Endometrium (tissue), 2 donors: ENCODE measurements around the gene RNF213.
A peak's percentile ranks its signal among the peaks of the same experiment; 100 is the strongest.
"Not testable (repeated sequence)": the region's sequence is repeated elsewhere in the genome, so short reads cannot be mapped to it uniquely, and the experiment has no call there.

Experiments used
- FAIRE-seq: peaks from 2 replicates; lab custom pipeline; 2012; peaks lifted over from hg19 to GRCh38; lab: Jason Lieb, UNC
- donor health status: control.
- donor health status: control.

Gene RNF213

DNA sequence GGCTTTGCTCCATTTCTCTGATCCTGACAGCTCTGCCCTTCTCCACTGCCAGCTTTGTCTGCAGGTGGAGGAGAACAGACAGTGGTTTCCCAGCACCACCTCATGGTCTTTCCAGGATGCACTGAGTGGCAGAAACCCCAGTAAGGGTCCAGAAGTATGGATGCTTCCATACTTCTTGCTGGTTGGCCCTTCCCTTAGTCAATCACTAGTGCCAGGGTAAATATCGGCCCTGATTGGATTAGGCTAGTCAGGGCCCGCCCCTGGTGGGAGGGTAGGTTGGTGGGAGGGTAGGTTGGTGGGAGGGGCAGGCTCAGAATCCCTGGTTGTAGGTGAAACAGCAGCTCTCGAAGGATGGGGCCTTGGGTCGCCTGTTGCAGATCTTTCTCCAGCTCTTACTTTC lies 10.2 kb downstream of the RNF213 start:
- no peak for FAIRE-seq

DNA sequence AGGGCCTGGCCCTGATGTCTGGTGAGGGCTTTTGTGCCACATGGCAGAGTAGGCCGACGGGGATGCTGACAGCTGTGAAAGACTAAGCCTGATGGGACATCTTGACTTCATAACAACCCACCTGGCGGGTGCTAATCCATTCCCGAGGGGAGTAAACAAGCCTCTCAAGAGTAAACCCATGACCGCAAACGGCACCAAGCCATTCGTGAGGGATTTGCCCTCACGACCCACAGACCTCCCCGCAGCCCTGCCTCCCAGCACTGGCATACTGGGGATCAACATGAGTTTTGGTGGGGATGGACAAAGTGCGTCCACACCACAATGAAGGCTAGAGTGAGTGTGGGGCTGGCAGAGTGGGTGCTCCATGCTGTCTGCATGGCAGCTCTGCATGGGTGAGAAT lies 11.7 kb downstream of the RNF213 start:
- no peak for FAIRE-seq

DNA sequence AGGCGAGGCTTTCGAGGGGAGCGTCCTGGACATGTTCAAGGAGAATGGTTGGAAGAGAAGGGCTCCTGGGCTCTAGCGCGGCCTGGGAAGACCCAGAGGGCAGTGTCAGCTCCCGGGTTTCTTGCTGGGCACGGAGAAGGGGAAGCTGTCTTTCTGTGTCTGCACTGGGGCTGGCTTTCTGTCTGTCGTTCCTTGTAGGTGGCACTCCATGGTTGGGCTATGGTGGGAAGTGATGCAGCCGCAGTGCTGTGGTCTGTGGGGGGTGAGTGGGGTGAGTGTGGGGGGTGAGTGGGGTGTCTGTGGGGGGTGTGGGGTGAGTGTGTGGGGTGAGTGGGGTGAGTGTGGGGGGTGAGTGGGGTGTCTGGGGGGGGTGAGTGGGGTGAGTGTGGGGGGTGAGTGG lies 13.7 kb downstream of the RNF213 start:
- no peak for FAIRE-seq

DNA sequence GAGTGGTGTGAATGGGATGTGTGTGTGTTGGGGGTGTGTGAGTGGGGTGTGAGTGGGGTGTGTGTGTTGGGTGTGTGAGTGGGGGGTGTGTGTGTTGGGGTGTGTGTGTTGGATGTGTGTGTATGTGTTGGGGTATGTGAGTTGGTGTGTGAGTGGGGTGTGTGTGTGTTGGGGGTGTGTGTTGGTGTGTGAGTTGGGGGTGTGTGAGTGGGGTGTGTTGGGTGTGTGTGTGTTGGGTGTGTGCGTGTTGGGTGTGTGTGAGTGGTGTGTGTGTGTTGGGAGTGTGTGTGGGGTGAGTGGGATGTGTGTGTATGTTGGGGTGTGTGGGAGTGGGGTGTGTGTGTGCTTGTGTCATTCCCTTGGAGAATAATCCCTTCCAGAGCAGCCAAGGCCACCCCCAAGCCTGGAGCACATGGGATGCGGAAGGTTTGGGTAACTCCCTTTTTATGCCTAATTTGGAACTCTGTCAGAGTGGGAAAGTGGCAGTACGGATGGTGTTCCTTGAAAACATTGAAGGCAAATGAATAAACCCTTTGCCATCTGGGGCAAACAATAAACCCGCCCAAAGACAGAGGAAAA lies 14.3 kb downstream of the RNF213 start:
- FAIRE-seq: no peak

DNA sequence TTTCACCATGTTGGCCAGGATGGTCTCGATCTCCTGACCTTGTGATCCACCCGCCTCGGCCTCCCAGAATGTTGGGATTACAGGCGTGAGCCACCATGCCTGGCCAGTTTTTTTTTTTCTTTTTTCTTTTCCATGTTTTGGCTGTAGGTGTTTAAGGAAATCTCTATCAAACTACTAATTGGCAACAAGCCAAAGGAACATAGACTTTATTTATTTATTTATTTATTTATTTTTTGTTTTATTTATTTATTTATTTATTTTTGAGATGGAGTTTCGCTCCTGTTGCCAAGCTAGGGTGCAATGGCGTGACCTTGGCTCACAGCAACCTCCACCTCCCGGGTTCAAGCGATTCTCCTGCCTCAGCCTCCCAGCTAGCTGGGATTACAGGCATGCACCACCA lies 15.2 kb downstream of the RNF213 start:
- not testable (repeated sequence) for FAIRE-seq

DNA sequence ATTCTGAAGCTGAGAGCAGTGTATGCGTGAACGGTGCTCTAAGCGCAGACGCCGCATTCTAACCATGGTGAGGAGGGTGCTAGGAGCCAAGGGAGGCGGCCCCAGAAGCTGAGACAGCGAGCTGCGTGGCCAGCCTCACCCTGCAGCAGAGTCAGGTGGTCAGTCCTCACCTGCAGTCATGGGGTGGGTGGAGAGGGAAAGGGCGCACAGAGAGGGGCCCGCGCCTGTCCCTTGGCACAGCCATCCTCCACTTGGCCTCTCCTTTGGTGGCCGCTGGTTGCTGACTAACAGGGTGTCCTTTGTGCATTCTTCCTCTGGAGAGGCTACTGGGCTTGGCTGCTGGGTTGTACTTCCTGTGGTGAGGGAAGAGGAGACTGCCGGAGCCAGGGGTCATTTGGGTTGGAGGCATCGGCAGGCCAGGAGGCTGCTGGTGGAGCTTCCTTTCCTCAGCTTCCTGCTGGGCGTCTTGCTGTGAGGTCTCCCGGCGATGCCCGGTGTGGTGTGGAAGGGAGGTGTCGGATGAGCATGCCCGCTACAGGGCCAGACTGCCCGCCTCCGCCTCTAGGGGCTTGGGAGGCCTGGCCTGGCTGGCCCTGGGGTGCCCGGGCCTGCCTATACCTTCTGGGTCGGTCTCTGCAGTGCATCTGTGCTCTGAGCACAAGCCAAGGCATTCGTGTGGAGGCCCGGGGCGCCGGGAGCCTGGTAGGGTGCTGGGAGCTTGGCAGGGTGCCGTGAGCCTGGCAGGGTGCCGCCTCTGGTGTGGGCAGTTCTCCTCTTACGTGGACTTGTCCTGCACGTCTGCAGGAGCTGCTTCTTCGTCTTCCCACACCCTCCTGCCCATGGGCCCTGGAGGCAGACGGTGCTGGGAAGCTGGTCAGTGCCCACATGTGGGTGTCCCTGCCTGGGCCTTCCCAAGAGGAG lies 17.4 kb downstream of the RNF213 start:
- no peak for FAIRE-seq

DNA sequence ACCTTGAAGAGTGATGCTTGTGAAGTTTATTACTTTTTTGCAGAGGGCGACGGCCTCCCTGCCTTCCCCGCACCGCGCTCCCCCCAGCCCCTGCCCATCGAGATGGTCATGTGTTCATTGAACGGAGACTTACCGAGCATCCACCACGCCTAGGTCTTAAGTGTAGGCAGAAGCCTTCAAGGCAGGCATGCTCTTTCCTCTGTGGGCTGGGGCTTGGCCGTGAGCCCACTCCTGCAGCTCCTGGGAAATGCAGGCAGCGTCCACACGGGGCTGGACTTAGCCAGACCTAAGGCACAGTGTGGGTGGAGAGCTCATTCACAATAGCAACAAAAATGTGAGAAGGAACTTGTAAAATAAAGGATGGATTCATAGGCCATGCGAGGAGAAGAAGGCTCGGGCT lies 19.2 kb downstream of the RNF213 start:
- FAIRE-seq: peak; percentile 70

DNA sequence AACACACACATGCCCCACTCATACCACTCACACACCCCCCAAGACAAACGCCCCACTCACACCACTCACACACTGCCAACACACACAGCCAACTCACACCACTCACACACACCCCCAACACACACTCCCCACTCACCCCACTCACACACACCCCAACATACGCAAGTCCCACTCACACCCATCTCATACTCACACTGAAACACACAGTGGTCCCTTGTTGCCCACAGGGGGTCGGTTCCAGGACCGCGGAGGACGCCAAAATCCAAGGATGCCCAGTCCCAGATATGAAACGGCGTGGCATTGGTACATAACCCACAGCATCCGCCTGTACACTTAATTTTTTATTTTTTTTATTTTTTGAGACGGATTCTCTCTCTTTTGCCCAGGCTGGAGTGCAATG lies 20.9 kb downstream of the RNF213 start:
- FAIRE-seq: no peak

DNA sequence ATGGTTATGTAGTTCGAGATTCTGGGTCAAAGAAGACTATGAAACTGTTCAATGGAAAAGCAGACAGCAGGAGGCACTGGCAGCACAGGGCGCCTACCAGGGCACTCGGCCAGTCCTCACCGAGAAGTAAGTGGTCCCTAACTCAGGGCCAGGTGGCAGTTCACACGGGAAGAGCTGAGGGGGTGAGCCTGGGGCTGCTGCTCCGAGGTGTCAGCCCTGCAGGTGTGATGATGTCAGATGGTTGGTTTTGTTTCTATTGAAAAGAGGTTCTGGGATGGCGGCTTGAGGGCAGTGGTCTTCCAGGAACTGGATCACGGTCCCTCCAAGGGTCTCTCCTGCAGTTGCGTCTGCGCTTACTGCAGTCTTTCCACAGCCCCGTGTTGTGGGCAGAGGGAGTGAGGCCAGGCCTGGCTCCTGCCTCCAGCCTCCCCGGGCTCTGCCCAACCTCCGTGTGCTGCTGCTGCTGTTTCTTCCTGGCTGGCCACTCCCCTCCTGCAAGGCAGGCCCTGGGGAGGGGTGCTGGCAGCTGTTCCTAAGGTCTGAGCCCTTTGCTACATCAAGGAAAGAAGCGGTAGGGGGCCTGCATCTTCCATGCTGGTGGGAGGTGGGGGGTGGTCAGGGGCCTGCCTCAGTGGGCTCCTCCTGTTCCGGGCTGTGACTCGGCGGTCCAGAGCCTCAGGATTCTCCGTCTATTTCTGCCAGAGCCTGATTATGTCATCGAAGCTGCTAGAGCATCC lies 22.6 kb downstream of the RNF213 start:
- FAIRE-seq: no peak

DNA sequence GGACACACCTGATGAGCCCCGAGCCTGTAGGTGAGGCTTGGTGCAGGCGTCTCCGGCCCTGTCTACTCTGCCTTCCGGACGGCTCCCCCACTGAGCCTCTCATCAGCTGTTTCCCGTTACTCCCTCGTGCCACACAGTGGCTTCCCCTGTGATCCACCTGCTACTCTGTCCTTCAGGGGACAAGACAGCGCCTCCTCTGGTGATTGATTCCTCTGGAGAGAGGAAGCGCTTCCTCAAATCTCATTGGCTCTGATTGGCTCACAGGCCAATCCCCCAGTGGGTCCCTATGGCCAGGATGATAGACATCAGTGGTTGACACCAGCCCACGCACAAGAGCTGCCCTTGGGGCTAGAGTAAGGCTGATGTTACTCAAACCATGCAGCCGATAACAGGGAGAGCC lies 24.0 kb downstream of the RNF213 start:
- no peak for FAIRE-seq

DNA sequence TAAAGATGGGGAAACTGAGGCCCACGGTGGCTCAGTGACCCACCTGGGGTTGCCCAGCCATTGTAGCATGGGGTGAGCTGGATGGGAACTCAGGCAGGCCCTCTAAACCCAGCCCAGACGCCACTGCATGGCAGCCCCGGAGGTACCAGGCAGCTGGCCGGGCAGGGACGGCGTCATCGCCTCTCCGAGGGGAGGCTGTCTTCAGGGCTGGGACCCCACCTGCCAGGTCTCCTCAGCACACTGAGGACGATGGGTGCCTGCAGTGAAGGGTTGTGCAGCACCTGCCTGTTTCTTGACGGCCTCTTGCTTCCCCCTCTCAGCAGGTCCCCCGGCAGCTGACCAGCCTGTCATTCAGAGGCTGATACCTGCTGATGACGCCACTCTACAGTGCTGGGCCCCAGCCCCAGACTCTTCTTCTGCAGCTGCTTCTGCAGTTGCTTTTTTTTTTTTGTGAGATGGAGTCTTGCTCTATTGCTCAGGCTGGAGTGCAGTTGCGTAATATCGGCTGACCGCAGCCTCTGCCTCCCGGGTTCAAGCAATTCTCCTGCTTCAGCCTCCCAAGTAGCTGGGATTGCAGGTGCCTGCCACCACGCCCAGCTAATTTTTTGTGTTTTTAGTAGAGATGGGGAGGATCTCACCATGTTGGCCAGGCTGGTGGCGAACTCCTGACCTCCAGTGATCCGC lies 24.7 kb downstream of the RNF213 start:
- FAIRE-seq: no peak

DNA sequence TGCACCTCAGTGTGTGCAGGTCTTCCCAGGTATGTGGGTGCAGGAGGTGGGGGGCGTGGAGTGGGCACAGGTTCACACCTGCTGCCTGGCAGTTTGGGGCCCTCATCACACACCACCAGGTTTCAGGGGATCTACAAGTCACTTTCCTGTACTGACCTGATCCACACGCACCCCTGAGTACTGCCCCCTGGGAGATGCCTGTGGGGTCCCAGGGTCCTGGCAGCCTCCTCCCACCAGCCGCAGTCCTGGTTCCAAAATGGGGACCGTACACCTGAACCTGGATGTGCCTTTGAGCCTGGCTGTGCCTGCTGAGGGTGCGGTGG lies 25.9 kb downstream of the RNF213 start:
- FAIRE-seq: no peak

DNA sequence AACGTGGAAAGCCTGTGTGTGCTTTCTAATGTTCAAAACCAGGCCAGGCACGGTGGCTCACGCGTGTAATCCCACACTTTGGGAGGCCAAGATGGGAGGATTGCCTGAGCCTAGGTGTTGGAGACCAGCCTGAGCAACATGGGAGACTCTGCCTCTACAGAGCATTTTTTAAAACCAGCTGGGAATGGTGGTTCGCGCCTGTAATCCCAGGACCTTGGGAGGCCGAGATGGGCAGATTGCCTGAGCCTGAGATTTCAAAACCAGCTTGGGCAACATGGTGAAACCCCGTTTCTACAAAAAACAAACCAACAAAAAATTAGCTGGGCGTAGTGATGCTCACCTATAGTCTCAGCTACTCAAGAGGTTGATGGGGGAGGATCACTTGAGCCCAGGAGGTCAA lies 26.4 kb downstream of the RNF213 start:
- FAIRE-seq: no peak

DNA sequence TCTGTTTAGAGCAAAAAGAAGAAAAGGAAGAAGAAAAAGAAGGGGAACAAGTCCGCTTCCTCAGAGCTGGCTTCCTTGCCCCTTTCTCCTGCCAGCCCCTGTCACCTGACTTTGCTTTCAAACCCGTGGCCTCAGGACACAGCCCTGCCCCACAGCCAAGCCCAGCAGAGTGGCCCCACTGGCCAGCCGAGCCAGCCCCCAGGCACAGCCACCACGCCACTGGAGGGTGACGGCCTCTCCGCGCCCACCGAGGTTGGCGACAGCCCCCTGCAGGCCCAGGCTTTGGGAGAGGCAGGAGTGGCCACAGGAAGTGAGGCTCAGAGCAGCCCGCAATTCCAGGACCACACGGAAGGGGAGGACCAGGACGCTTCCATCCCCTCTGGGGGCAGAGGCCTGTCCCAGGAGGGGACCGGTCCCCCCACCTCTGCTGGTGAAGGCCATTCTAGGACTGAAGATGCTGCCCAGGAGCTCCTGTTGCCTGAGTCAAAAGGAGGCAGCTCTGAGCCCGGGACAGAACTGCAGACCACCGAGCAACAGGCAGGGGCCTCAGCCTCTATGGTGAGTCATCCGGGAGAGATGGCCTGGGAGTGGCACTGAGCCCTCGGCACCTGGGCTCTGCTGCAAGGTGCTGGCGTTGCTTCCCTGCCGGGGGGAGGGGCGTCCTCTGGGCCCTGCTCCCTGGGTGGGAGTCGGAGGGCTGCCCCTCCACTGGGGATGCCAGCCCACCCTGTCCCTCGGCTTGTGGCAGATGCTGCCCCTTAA lies 27.3 kb downstream of the RNF213 start:
- FAIRE-seq: no peak

DNA sequence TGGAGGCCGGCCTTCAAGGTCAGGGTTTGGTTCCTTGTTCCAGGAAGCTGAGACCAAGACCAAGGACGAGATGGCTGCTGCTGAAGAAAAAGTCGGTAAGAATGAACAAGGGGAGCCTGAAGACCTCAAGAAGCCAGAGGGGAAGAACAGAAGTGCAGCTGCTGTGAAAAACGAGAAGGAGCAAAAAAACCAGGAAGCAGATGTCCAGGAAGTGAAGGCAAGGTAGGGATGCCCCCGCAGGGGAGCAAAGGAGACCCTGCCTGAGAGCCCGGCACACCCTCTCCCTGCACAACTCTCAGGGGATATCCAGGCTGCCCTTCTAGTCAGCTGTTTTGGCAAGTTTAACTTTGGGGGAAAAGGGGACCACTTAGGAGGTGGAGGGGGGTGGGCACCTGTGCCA lies 29.0 kb downstream of the RNF213 start:
- FAIRE-seq: no peak

DNA sequence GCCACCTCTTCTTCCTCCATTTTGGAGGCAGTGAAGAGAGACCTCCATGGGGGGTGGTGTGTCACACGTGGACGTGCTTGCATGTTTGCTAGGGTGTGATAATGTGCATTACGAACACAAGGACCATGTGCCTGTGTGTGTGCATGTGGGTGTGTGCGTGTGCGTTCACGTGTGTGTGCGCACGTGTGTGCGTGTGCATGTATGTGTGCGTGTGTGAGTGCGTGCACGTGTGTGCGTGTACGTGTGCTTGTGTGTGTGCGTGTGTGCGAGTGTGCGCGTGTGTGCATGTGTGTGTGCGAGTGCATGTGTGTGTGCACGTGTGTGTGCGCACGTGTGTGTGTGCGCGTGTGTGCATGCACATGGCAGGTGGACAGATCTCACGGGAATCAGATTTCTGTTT lies 29.5 kb downstream of the RNF213 start:
- FAIRE-seq: no peak

DNA sequence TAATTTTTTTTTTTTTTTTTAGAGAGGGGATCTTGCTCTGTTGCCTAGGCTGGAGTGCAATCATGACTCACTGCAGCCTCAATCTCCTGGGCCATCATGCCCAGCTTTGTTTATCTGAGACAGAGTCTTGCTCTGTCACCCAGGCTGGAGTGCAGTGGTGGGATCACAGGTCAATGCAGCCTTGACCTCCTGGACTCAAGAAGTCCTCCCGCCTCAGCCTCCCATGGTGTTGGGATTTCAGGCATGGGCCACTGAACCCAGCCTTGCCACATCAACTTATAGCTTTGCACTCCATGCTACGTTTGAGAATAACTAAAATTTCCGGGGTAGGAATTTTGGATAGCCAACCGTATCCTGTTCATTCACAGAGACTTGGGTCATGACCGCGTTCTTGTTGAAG lies 30.6 kb downstream of the RNF213 start:
- no peak for FAIRE-seq

DNA sequence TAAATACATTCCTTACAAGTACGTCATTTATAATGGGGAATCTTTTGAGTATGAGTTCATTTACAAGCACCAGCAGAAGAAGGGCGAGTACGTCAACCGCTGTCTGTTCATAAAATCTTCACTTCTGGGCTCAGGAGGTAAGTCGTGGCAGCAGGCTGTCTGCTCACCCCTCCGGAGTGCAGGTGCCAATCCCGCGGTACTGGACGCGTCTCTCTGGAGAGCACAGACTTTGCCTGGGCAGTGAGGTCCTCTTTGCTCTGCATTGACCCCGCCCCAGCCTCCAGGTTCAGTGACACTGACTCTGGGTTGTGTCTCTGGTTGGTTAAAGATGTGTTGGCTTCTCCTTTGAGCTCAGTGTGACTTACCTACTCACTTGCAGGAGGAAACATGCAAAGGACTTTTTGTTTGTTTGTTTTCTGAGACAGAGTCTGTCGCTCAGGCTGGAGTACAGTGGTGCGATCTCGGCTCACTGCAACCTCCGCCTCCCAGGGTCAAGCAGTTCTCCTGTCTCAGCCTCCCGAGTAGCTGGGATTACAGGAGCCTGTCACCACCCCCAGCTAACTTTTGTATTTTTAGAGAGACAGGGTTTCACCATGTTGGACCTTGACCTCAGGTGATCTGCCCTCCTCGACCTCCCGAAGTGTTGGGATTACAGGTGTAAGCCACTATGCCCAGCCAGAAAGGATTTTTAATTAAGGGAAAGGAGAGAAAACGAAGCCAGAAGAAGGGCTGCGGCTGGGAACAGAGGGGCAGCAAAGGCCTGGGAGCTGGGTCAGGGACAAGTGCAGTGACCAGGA lies 31.2 kb downstream of the RNF213 start:
- no peak for FAIRE-seq

DNA sequence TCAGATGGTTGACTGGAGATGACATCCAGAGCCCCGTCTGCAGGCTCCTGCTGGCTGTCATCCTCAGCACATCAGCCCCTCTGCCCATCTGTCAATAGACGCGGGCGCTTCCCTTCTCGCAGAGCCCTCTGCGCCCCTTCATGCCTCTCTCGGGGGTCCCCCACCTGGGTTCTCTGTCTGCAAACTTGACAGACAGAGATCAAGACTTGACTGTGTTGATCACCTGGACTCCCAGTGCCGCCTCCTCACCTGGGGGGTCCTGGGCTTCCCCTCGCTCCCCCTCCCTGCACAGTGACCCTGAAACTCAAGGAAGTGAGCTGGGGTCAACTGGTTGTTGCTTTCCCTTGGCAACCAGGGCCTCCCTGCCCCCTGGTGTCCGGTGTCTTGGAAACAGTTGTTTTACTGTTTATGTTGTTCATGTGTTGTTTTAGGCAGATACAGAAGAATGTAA lies 31.9 kb downstream of the RNF213 start:
- FAIRE-seq: no peak

DNA sequence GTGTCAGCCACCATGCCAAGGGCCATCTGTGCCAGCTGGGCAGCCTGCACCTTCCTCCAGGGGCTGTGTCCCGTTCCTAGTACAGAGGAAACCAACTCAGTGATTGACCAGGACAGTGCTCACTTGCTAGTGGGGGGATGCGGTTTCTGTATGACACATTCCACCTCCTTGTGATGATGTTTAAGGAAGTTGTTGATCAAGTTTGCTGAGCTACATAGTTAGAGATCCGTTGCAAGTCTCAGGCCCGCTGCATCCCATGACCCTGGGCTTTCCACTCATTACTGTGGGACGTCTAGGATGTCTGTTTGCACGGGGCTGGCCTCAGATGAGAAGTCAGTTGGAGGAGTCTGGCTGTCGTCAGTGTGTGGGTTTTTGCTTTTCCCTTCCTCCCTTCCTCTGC lies 33.6 kb downstream of the RNF213 start:
- no peak for FAIRE-seq

DNA sequence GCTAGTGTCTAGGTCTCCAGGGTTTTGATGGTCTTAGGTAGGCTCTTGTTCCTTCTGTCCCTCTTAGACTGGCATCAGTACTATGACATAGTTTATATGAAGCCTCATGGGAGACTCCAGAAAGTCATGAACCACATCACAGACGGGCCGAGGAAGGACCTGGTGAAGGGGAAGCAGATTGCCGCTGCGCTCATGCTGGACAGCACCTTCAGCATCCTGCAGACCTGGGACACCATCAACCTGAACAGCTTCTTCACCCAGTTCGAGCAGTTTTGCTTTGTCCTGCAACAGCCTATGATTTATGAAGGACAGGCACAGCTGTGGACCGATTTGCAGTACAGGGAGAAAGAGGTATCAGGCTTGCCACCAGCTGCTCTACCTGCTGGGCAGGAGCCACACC lies 34.0 kb downstream of the RNF213 start:
- no peak for FAIRE-seq
